Stimulated activated CD8-positive, alpha-beta memory T cell treated with anti-CD3 and anti-CD28 coated beads, Interleukin-7, amount 100 ng/mL, for 1 hour (primary cell): ENCODE data around the gene YIF1B.

ENCODE experiments used
- DNase-seq, 2 donors: peaks; one replicate each; pipeline ENCODE4 v3.0.0-alpha.2; 2020; ENCODE audit warnings: low read depth in 2 of 2

The YIF1B gene

GRCh38 chr19:38335949-38336637 is 20.3 kb upstream of the YIF1B start:
- DNase-seq = peak; percentile 83 to 93

DNA sequence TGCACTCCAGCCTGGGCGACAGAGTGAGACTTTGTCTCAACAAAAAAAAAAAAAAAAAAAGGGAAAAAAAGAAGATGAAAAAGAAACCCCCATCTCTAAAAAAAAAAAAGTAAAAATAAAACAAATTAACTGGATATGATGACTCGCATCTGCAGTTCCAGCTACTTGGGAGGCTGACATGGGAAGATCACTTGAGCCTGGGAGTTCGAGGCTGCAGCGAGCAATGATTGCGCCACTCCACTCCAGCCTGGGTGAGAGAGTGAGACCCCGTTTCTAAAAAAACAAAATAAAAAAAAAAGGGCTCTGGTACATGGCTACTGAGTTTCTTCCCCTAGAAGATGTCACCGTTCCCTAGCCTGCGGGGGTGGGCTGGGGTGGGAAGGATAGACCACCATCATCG is 17.5 kb upstream of the YIF1B start:
- no peak for DNase-seq

DNA sequence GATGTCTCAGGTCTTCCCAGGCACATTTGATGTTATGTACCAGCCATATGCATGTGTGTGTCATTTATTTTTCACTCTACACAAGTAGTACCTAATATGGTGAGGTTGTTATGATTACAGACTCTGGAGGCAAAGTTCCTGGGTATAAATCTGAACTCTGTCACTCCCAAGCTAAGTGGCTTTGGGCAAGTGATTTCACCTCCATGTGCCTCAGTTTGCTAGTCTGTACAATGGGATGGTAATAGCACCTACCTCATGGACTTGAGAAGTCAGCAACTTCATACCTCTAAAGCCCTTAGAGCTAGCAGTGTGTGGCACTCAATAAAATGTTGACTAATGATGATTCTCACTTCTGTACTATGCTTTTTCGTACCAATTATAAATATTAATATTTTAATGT is 16.0 kb upstream of the YIF1B start:
- DNase-seq = no peak

- DNase-seq = no peak
These were observed 13.9 kb upstream of the YIF1B start for GRCh38 chr19:38329651-38330050.

DNA sequence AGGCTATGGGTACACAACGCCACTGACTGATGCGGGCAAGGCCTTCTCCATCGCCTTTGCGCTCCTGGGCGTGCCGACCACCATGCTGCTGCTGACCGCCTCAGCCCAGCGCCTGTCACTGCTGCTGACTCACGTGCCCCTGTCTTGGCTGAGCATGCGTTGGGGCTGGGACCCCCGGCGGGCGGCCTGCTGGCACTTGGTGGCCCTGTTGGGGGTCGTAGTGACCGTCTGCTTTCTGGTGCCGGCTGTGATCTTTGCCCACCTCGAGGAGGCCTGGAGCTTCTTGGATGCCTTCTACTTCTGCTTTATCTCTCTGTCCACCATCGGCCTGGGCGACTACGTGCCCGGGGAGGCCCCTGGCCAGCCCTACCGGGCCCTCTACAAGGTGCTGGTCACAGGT is 10.8 kb upstream of the YIF1B start:
- DNase-seq = no peak

DNA sequence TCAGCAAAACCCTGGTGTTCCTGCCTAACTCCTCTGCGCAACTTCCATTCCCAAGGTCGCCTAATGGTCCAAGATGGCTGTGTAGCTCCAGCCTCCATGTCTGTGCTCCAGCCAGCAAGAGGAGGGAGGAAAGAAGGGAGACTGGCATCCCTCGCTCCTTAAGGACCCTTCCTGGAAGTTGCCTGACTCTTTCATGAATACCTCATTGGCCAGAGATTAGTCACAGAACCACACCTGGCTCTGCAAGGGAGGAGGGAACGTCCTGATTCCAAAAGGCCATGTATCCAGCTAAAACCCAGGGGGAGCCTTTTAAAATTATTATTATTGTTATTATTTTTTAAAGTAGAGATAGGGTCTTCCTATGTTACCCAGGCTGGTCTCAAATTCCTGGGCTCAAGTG is 8.7 kb upstream of the YIF1B start:
- no peak for DNase-seq

DNA sequence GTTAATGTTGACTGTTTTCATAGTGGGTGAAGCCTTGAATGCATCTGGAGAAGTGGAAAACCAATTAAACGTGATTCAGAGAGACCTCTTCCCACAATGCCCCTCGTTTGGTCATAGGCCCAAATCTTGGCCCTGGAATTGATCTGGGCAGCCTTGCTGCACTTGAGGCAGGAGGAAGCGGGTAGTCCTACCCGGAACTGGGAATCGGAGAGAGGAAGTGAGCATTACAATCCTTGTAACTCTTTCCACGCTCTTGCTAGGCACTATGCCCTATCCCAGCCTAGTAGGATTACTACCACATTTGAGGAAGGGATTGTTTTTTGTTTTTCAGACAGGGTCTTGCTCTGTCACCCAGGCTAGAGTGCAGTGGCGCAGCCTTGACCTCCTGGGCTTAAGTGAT is 7.5 kb upstream of the YIF1B start:
- DNase-seq = no peak

- no peak for DNase-seq
These were observed 6.0 kb upstream of the YIF1B start for GRCh38 chr19:38321646-38322196.

GRCh38 chr19:38320969-38321339 is 5.2 kb upstream of the YIF1B start:
- no peak for DNase-seq

DNA sequence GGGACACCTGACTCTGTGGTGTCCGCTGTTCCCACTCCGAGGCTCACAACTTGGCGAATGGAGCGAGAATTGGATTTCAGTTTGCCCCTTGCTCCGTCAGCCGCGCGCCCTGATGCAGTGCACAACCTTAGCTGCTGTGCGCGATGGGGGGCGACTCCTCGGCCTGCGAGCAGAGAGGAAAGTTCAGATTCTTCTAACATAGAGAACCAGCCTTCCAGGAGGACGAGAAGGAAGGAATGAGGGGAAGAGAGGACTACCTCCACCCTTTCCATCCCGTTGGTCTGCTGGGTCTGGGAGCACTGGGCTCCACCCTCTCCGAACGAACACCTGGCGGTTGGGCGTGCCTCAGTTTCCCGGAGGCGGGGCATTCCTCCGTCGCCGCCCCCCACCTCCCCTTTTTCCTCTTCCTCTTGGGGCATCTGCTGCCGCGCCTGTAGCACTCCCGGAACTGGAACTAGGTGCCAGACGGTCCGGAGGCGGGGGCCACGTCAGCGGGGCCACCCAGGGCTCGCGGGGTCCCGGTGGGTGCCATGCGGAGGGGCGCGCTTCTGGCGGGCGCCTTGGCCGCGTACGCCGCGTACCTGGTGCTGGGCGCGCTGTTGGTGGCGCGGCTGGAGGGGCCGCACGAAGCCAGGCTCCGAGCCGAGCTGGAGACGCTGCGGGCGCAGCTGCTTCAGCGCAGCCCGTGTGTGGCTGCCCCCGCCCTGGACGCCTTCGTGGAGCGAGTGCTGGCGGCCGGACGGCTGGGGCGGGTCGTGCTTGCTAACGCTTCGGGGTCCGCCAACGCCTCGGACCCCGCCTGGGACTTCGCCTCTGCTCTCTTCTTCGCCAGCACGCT is 3.9 kb upstream of the YIF1B start, which contains the start of gene KCNK6:
KCNK6 (plus strand) TSS at position 425 of the 838 bp plus-strand sequence; CDS start at position 531, 106 bp downstream.
- DNase-seq = no peak

DNA sequence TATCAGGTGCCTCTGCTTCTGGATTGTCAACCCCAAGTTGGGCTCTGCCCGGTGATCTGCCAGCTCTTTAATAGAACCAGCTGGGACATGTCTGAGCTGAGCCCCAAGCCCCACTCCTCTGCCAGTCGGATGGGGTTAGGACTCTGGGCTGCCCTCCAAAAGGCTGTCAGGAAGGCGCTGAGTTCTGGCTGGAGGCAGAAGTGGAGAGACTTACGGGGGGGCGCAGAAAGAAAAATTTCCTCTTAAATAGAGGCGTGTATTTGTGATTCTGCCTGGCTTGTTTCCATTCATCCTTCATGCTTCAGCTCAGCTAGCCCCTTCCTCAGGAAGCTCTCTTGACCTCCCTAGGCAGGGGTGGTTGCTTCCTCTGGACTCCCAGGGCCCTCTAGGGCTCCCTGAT is 2.9 kb upstream of the YIF1B start:
- DNase-seq = no peak

GRCh38 chr19:38317104-38317612 is 1.4 kb upstream of the YIF1B start:
- no peak for DNase-seq

- DNase-seq = no peak
These were observed 825 bp upstream of the YIF1B start for GRCh38 chr19:38316477-38317067.

DNA sequence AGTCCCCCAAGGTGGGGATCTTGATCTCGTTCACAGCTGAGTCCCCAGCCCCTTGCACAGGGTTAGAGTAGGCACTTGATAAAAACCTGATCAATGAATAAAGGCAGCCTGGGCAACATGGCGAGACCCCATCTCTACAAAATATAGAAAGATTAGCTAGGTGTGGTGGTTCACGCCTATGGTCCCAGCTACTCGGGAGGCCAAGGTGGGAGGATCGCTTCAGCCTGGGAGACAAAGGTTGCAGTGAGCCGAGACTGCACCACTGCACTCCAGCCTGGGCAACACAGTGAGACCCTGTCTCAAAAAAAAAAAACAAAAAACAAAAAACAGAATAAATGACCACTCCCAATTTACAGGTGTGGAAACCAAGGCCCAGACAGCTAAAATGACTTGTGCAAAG is 4.8 kb downstream of the YIF1B start:
- no peak for DNase-seq

- DNase-seq = no peak
These were observed 5.5 kb downstream of the YIF1B start for GRCh38 chr19:38310279-38310670.

DNA sequence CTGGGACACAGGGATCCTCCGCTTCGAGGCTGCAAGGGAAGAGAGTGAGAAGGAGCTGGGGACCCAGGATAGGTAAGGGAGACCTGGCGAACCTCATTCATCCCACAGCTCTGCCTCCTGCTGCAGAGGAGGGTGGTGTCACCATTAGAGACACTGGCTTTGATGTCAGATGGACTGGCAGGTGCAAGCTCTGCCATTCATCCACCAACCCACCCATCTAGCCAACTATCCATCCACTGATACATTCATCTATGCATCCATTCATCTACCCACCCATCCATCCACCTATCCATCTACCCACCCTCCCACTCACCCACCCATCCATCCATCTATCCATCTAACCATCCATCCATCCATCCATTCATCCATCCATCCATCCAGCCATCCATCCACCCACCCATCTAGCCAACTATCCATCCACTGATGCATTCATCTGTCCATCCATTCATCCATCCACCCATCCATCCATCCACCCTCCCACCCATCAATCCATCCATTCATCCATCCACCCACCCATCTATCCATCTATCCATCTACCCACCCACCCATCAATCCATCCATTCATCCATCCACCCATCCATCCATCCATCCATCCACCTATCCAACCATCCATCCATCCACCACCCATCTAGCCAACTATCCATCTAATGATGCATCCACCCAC is 6.0 kb downstream of the YIF1B start:
- no peak for DNase-seq

GRCh38 chr19:38308926-38309614 is 6.7 kb downstream of the YIF1B start:
- DNase-seq = no peak

GRCh38 chr19:38308006-38308766 is 7.6 kb downstream of the YIF1B start:
- DNase-seq = no peak

- DNase-seq = no peak
These were observed 8.2 kb downstream of the YIF1B start for GRCh38 chr19:38307597-38307996.

- DNase-seq = no peak
These were observed 8.7 kb downstream of the YIF1B start for GRCh38 chr19:38307076-38307475.
